SU-DHL-6 (cell line): ENCODE measurements around the gene ZNF629.

ENCODE experiments used
- CTCF ChIP-seq: fragments of 200-600 bp; sonication (generic); IDR thresholded peaks from one replicate; pipeline ENCODE4 v1.5.1; 2017; ENCODE audit warnings: antibody characterized with exemption, mild to moderate bottlenecking, low read length, moderate library complexity; ENCODE audit not compliant: insufficient read depth, poor library complexity, severe bottlenecking
- EZH2phosphoT487 ChIP-seq: fragments of 200-600 bp; sonication (generic), shearing (Covaris generic); conservative IDR thresholded peaks from 2 replicates; pipeline ENCODE4 v1.6.1; 2018; ENCODE audit warnings: mild to moderate bottlenecking, antibody characterized with exemption, low read length, moderate library complexity, mixed read lengths

- TF ChIP-seq CTCF (no peak), EZH2phosphoT487 (no peak)
Measured at GRCh38 chr16:30755955-30756780, 30.8 kb downstream of the ZNF629 start.
